Neural crest cell (in vitro differentiated cells): ENCODE data around the gene TMEM179B. TPM values are rescaled to one million over a fixed set of nuclear protein-coding genes. Genes with fewer than 3 reads are reported as not detected.
"Not testable (repeated sequence)": the region's sequence is repeated elsewhere in the genome, so short reads cannot be mapped to it uniquely, and the experiment has no call there.

Source experiments
- DNase-seq: peaks from one replicate; pipeline ENCODE4 v3.0.0; 2021; ENCODE audit warnings: low read depth, mixed read lengths, low spot score
- H3K27ac Mint-ChIP-seq: one replicate; pipeline ENCODE4 v1.8.0; 2021; ENCODE audit warnings: mild to moderate bottlenecking, mixed read lengths; ENCODE audit not compliant: unreplicated experiment
- H3K27me3 Mint-ChIP-seq: 2 replicates; pipeline ENCODE4 v1.8.0; 2021; ENCODE audit warnings: low read depth, mild to moderate bottlenecking, mixed read lengths
- H3K36me3 Mint-ChIP-seq: 2 replicates; pipeline ENCODE4 v1.8.0; 2021; ENCODE audit warnings: low read depth, mild to moderate bottlenecking, mixed read lengths
- H3K4me1 Mint-ChIP-seq: 2 replicates; pipeline ENCODE4 v1.8.0; 2021; ENCODE audit warnings: mixed read lengths
- H3K4me3 Mint-ChIP-seq: one replicate; pipeline ENCODE4 v1.8.0; 2021; ENCODE audit warnings: mild to moderate bottlenecking, mixed read lengths
- H3K9me3 Mint-ChIP-seq: 2 replicates; pipeline ENCODE4 v1.8.0; 2021; ENCODE audit warnings: mixed read lengths
- total RNA-seq: library from RNA; stranded (reverse); gene quantifications from 2 replicates; pipeline ENCODE4 v1.2.1, GENCODE V29; 2021
- TF ChIP-seq, protein P1 (sequence below): fragments of 200-600 bp; sonication (generic); conservative IDR thresholded peaks from 2 replicates; pipeline ENCODE4 v1.5.0; 2021; ENCODE audit warnings: antibody characterized with exemption, mild to moderate bottlenecking

TMEM179B gene
- total RNA-seq, 1 donor from 2014 or later, result 20.0 TPM

DNA sequence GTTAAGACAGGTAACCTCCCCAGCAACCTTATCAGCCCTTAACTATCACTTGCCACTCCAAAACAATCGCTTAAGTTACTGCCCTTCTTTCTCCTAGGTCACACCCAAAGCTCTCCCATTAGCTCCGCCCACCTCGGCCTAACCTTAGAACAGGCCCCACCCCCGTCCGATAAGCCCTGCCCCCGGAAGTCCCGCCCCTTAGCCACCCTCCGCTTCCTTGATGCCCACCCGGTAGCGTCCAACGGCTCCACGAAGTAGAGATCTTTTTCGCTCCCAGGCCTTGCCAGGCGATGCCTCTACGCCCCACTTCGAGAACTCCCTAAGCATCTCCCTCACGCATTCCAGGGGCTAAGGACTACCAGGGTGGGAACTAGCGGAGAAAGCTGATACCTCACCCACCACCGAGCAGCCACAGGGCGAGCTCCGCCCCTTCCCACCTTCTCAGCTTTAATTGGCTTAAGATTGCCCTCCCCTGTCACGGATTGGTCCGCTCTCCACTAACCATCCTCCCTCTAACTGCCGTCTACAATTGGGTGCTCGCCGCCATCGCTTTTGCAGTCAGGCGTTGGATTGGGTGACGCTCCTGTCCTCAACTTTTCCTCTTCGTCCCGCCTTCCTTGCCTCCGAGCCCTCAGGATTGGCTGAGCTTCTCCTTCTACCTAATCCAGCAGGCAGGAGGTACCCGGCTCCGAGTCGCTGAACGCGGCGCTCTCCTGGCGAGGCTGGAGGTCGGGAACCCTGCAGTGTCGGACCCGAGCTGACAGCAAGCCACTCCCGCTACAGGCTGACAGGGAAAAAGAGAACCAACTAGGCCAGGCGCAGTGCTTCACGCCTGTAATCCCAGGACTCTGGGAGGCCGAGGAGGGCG is 33.2 kb upstream of the TMEM179B start, which contains the start of gene ZBTB3:
Gene ZBTB3 (minus strand): TSS at position 425 of the 868 bp plus-strand sequence. CDS start 496 bp downstream, outside the sequence.
- Mint-ChIP-seq H3K27me3 (no peaks in the 10 kb centered on the region), H3K4me1 (peaks cover 31% of the 10 kb centered on the region), H3K4me3 (peak within 1 kb of the TSS; percentile 100), H3K27ac (peak within 1 kb of the TSS; percentile 96), H3K9me3 (no peaks in the 10 kb centered on the region), H3K36me3 (peaks cover under 1% of the 10 kb centered on the region)
- peak; percentile 96 for DNase-seq
- TF ChIP-seq, protein P1, sequence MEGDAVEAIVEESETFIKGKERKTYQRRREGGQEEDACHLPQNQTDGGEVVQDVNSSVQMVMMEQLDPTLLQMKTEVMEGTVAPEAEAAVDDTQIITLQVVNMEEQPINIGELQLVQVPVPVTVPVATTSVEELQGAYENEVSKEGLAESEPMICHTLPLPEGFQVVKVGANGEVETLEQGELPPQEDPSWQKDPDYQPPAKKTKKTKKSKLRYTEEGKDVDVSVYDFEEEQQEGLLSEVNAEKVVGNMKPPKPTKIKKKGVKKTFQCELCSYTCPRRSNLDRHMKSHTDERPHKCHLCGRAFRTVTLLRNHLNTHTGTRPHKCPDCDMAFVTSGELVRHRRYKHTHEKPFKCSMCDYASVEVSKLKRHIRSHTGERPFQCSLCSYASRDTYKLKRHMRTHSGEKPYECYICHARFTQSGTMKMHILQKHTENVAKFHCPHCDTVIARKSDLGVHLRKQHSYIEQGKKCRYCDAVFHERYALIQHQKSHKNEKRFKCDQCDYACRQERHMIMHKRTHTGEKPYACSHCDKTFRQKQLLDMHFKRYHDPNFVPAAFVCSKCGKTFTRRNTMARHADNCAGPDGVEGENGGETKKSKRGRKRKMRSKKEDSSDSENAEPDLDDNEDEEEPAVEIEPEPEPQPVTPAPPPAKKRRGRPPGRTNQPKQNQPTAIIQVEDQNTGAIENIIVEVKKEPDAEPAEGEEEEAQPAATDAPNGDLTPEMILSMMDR, result no peak

DNA sequence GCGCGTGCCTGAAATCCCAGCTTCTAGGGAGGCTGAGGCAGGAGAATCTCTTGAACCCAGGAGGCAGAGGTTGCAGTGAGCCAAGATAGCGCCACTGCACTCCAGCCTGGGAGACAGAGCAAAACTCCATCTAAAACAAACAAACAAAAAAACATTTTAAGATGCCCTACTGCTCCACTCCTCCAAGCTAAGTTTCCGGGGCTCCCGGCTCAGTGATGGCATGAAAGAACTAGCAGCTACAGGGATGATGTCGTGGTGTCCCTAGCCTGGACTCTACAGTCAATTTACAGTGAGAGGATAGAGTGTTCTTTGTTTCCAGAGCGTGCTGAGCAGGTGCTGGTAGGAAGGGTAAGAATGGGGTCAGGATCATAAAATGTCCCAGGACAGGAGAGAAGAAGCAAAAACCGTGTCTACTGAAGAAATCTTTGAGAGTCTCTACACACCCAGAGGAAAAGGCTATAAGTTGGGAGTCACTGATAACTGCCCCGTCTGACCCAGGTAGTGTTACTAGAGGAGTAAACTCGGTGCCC is 32.1 kb upstream of the TMEM179B start:
- Mint-ChIP-seq H3K27me3 (no peaks in the 10 kb centered on the region), H3K4me3 (peak overlapping the region; percentile 74), H3K4me1 (peaks cover 28% of the 10 kb centered on the region), H3K27ac (peak overlapping the region; percentile 9), H3K36me3 (no peaks in the 10 kb centered on the region), H3K9me3 (no peaks in the 10 kb centered on the region)
- TF ChIP-seq, protein P1, result no peak
- no peak for DNase-seq

DNA sequence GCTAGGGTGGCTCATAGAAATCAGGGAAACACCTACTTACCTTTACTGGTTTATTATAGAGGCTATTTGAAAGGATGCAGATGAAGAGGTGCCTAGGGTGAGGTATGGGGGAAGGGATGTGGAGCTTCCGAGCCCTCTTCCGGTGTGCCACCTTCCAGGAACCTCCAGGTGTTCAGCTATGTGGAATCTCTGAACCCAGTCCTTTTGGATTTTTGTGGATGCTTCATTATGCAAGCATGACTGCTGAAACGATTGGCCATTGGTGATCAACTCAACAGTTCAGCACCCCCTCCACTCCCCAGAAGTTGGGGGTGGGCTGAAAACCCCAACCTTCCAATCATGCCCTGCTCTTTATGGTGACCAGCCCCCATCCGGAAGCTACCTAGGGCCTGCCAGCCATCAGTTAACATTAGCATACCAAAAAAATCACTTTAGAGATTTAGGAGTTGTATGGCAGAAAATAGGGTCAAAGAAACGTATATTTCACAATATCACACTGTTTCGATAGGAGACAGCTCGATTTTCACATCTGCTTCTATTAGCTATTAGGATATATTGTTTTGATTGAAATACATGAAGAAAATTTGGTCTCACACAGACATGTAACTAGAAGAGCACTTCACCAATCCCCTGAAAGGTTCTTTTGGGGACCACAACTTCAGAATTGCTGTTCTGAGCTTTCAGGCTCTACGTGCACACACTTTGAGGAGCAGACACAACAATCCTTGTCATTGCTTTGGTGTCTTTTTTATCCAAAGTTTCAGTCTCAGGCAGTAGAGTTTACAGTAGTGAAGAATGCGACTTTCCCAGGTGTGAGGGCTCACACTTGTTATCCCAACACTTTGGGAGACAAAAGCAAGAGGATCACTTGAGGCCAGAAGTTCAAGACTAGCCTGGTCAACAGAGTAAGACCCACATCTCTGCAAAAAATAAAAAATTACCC is 29.1 kb upstream of the TMEM179B start:
- H3K4me3 Mint-ChIP-seq, result peak overlapping the region; percentile 41
- H3K36me3 Mint-ChIP-seq, result no peaks in the 10 kb centered on the region
- H3K27me3 Mint-ChIP-seq, result no peaks in the 10 kb centered on the region
- H3K9me3 Mint-ChIP-seq, result no peaks in the 10 kb centered on the region
- H3K27ac Mint-ChIP-seq, result no peak overlapping the region
- H3K4me1 Mint-ChIP-seq, result peaks cover 43% of the 10 kb centered on the region
- TF ChIP-seq, protein P1, result no peak
- no peak for DNase-seq

DNA sequence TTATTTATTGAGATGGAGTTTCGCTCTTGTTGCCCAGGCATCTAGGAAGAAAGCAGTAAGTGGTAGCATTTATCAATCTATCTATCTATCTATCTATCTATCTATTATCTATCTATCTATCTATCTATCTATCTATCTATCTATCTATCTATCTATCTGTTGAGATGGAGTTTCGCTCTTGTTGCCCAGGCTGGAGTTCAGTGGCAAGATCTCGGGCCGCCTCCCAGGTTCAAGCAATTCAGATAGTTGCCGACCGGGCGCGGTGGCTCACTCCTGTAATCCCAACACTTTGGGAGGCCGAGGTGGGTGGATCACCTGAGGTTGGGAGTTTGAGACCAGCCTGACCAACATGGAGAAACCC is 26.4 kb upstream of the TMEM179B start:
- peak overlapping the region; percentile 67 for H3K27ac Mint-ChIP-seq
- not testable (repeated sequence) for H3K9me3 Mint-ChIP-seq, H3K27me3 Mint-ChIP-seq, DNase-seq, H3K36me3 Mint-ChIP-seq
- peak overlapping the region; percentile 99 for H3K4me3 Mint-ChIP-seq
- H3K4me1 Mint-ChIP-seq, result peaks cover 26% of the 10 kb centered on the region

DNA sequence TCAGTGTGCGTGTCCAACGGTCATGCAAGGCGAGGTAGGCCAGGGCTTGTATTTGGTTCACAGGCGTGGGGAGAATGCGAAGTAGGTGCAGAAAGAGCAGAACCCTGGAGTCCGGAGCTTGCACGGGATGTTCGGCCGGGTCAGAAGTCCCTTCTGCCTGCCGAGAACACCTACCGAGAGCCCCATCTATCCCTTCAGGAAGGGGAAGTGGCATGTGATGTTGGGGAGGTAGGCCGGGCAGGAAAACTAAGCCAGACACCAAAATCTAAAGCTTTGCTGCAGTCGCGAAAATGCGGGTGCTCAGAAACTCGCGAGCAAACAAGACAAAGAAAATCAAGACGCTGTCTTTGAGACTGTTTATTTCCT is 16.4 kb upstream of the TMEM179B start:
- peak overlapping the region; percentile 96 for H3K27ac Mint-ChIP-seq
- H3K4me1 Mint-ChIP-seq, result peaks cover 28% of the 10 kb centered on the region
- H3K9me3 Mint-ChIP-seq, result no peaks in the 10 kb centered on the region
- TF ChIP-seq, protein P1, result no peak
- peak; percentile 29 for DNase-seq
- H3K27me3 Mint-ChIP-seq, result no peaks in the 10 kb centered on the region
- H3K4me3 Mint-ChIP-seq, result peak overlapping the region; percentile 93
- peaks cover 6% of the 10 kb centered on the region for H3K36me3 Mint-ChIP-seq
